Activated naive CD8-positive, alpha-beta T cell (primary cell): ENCODE data around the gene MUCL1.
A peak's percentile ranks its signal among the peaks of the same experiment; 100 is the strongest.
"Not testable (repeated sequence)": the region's sequence is repeated elsewhere in the genome, so short reads cannot be mapped to it uniquely, and the experiment has no call there.

ENCODE experiments used
- H3K27ac Mint-ChIP-seq: one replicate; pipeline ENCODE4 v1.8.0; 2021; ENCODE audit warnings: mixed read lengths
- H3K27me3 Mint-ChIP-seq: one replicate; pipeline ENCODE4 v1.8.0; 2021; ENCODE audit warnings: mixed read lengths
- H3K36me3 Mint-ChIP-seq: one replicate; pipeline ENCODE4 v1.8.0; 2021; ENCODE audit warnings: mixed read lengths
- H3K4me1 Mint-ChIP-seq: one replicate; pipeline ENCODE4 v1.8.0; 2021; ENCODE audit warnings: low read depth, mixed read lengths
- H3K4me3 Mint-ChIP-seq: one replicate; pipeline ENCODE4 v1.8.0; 2021; ENCODE audit warnings: mild to moderate bottlenecking, mixed read lengths
- H3K9me3 Mint-ChIP-seq: one replicate; pipeline ENCODE4 v1.8.0; 2021; ENCODE audit warnings: low read depth, mixed read lengths

Gene MUCL1

GRCh38 chr12:54870617-54871016, 16.3 kb downstream of the MUCL1 start:
- no peak overlapping the region for H3K4me3 Mint-ChIP-seq
- peaks cover 1% of the 10 kb centered on the region for H3K27me3 Mint-ChIP-seq
- H3K9me3 Mint-ChIP-seq = no peaks in the 10 kb centered on the region
- H3K36me3 Mint-ChIP-seq = no peaks in the 10 kb centered on the region
- peaks cover 3% of the 10 kb centered on the region for H3K4me1 Mint-ChIP-seq
- no peak overlapping the region for H3K27ac Mint-ChIP-seq

- no peaks in the 10 kb centered on the region for H3K9me3 Mint-ChIP-seq
- no peaks in the 10 kb centered on the region for H3K27me3 Mint-ChIP-seq
- no peak overlapping the region for H3K4me3 Mint-ChIP-seq
- H3K27ac Mint-ChIP-seq = peak overlapping the region; percentile 64
- peaks cover 9% of the 10 kb centered on the region for H3K4me1 Mint-ChIP-seq
- no peaks in the 10 kb centered on the region for H3K36me3 Mint-ChIP-seq
These were observed 24.8 kb downstream of the MUCL1 start for GRCh38 chr12:54879150-54879549.

- peaks cover 9% of the 10 kb centered on the region for H3K4me1 Mint-ChIP-seq
- H3K27ac Mint-ChIP-seq = peak overlapping the region; percentile 64
- H3K36me3 Mint-ChIP-seq = no peaks in the 10 kb centered on the region
- no peaks in the 10 kb centered on the region for H3K9me3 Mint-ChIP-seq
- no peaks in the 10 kb centered on the region for H3K27me3 Mint-ChIP-seq
- H3K4me3 Mint-ChIP-seq = no peak overlapping the region
These were observed 25.3 kb downstream of the MUCL1 start for GRCh38 chr12:54879579-54879978.

- no peak overlapping the region for H3K27ac Mint-ChIP-seq
- peaks cover 9% of the 10 kb centered on the region for H3K4me1 Mint-ChIP-seq
- H3K27me3 Mint-ChIP-seq = peaks cover 1% of the 10 kb centered on the region
- H3K36me3 Mint-ChIP-seq = no peaks in the 10 kb centered on the region
- H3K9me3 Mint-ChIP-seq = peaks cover under 1% of the 10 kb centered on the region
- H3K4me3 Mint-ChIP-seq = no peak overlapping the region
These were observed 27.8 kb downstream of the MUCL1 start for GRCh38 chr12:54882079-54882478.

DNA sequence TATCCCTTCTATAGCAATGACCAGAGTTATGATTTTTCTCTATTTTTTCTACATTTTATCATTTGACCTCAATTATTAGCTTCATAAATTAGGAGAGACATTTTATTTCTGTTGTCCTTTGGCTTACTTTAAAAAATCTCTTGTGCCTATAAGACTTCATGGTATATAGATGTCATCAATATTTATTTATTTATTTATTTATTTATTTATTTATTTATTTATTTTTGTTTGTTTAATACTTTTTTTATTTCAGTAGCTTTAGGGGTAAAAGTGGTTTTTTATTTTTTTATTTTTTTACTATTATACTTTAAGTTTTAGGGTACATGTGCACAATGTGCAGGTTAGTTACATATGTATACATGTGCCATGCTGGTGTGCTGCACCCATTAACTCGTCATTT, 28.3 kb downstream of the MUCL1 start:
- H3K27me3 Mint-ChIP-seq, H3K4me1 Mint-ChIP-seq, H3K27ac Mint-ChIP-seq, H3K9me3 Mint-ChIP-seq, H3K4me3 Mint-ChIP-seq, H3K36me3 Mint-ChIP-seq: not testable (repeated sequence)

DNA sequence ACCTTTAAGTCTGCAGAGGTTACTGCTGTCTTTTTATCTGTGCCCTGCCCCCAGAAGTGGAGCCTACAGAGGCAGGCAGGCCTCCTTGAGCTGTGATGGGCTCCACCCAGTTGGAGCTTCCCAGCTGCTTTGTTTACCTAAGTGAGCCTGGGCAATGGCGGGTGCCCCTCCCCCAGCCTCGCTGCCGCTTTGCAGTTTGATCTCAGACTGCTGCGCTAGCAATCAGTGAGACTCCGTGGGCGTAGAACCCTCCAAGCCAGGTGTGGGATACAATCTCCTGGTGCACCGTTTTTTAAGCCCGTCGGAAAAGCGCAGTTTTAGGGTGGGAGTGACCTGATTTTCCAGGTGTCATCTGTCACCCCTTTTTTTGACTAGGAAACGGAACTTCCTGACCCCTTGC, 34.1 kb downstream of the MUCL1 start:
- not testable (repeated sequence) for H3K4me1 Mint-ChIP-seq, H3K4me3 Mint-ChIP-seq, H3K27me3 Mint-ChIP-seq, H3K36me3 Mint-ChIP-seq, H3K27ac Mint-ChIP-seq, H3K9me3 Mint-ChIP-seq

- Mint-ChIP-seq H3K36me3 (no peaks in the 10 kb centered on the region), H3K4me3 (no peak overlapping the region), H3K4me1 (no peaks in the 10 kb centered on the region), H3K27ac (no peak overlapping the region), H3K27me3 (peaks cover 5% of the 10 kb centered on the region), H3K9me3 (peaks cover 4% of the 10 kb centered on the region)
These were observed 36.0 kb downstream of the MUCL1 start for GRCh38 chr12:54890339-54890738.

GRCh38 chr12:54891717-54892478, 37.6 kb downstream of the MUCL1 start:
- H3K9me3 Mint-ChIP-seq = peaks cover 4% of the 10 kb centered on the region
- H3K27me3 Mint-ChIP-seq = peaks cover 4% of the 10 kb centered on the region
- H3K4me3 Mint-ChIP-seq = no peak overlapping the region
- H3K4me1 Mint-ChIP-seq = no peaks in the 10 kb centered on the region
- H3K36me3 Mint-ChIP-seq = no peaks in the 10 kb centered on the region
- H3K27ac Mint-ChIP-seq = no peak overlapping the region
